ENCODE data around the gene HADHB. TPM values are rescaled to one million over a fixed set of nuclear protein-coding genes. Genes with fewer than 3 reads are reported as not detected.
A peak's percentile ranks its signal among the peaks of the same experiment; 100 is the strongest.
"Not testable (repeated sequence)": the region's sequence is repeated elsewhere in the genome, so short reads cannot be mapped to it uniquely, and the experiment has no call there.

The HADHB gene
- total RNA-seq, 1 donor from 2014 or later = 93.7 TPM

DNA sequence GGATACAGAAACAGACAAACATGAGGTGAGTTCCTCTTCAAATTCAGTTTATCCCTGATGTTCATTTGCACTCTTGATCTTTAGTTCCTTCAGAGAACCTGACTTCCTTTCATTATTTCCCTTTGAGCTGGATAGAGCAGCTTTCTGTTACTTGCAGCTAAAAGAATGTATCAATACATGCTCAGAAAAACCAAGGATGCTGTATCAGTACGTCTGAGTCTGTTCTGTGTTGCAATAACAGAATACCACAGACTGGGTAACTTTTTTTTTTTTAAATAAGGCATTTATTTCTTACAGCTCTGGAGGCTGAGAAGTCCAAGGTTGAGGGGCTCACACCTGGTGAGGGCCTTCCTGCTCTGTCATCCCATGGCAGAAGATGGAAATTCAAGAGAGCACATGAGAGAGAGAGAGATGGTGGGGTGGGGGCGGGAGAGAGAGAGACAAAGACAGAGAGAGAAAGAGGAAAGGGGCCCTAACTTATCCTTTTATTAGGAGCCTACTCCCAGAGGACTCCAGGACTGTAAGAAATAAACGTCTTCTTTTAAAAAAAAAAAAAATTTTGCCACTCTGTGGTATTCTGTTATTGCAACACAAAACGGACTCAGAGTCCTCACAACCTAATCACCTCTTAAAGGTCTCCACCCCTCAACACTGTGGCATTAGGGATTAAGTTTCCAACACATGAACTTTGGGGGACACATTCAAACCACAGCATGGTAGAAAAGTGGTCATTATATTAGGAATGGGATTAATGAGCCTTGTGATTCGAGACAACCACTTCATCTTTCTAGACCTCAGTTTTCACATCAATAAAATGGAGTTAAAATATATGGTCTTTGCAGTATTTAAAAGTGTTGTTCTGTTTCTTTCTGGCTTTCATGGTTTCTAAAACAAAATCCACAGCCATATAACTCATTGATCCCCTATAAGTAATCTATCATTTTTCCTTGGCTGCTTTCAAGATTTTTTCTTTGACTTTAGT lies 82.8 kb downstream of the HADHB start:
- no peak for DNase-seq (ENCODE audit: low read depth, low spot score)

DNA sequence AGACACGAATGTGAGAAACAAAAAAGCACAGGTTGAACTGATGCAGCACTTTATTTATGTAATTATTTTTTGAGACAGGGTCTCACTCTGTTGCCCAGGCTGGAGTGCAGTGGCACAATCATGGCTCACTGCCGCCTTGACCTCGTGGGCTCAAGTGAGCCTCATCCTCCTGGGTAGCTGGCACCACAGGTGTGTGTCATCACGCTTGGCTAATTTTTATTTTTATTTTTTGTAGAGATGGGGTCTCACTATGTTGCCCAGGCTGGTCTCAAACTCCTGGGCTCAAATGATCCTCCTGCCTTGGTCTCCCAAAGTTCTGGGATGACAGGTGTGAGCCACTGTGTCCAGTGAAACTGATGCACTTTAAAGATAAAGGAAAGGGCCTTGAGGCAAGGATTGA lies 84.3 kb downstream of the HADHB start:
- DNase-seq (ENCODE audit: low read depth, low spot score) = not testable (repeated sequence)

DNA sequence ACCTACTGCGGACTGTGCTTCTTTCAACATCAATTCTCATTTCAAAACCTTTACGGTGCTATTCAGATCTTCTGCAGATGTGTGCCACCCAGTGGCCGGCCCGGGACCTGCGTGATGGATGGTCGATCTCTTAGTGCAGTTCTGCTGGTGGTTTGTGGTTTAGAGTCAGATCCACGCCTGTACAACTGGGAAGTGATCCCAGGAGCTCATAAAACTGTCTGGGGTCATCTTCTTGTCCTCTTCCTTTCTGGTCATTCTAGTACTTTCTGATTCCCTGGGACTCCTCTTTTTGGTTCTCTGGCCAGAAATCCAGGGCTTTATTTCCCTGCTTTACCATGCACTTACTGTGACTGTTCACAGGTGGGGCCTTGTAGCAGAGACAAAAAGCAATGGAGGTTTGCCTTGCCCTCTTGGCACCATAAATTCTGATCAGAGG lies 85.4 kb downstream of the HADHB start:
- DNase-seq (ENCODE audit: low read depth, low spot score) = peak; percentile 29

- DNase-seq (ENCODE audit: low read depth, low spot score) = no peak
Observed at GRCh38 chr2:26330604-26331003, 85.9 kb downstream of the HADHB start.

DNA sequence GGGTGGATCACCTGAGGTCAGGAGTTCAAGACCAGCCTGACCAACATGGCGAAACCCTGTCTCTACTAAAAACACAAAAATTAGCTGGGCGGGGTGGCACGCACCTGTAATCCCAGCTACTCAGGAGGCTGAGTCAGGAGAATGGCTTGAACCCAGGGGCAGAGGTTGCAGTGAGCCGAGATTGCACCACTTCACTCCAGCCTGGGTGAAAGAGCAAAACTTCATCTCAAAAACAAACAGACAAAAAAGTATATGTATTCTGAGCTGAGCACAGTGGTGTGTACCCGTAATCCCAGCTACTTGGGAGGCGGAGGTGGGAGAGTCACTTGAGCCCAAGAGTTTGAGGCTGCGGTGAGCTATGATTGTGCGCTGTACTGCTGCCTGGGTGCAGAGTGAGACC lies 86.6 kb downstream of the HADHB start:
- DNase-seq (ENCODE audit: low read depth, low spot score) = not testable (repeated sequence)

DNA sequence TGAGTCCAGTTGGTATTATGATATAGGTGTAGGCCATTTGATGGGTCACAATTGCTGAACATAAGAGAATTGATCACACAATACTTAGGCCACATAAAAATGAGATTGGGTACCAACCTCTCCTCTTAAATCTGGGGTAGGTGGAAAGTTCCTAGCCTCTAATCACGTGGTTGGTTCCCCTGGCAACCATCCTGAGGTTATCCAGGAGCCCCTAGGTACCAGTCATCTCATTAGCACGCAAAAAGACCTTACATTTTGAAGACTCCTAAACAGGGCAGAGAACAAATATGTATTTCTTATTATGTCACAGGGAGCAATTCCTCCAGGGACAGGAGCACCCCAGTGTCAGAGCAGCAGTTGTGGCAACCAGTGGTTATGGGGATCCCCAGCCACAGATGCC lies 88.6 kb downstream of the HADHB start:
- no peak for DNase-seq (ENCODE audit: low read depth, low spot score)

GRCh38 chr2:26335231-26335630 lies 90.5 kb downstream of the HADHB start:
- DNase-seq (ENCODE audit: low read depth, low spot score) = no peak

DNA sequence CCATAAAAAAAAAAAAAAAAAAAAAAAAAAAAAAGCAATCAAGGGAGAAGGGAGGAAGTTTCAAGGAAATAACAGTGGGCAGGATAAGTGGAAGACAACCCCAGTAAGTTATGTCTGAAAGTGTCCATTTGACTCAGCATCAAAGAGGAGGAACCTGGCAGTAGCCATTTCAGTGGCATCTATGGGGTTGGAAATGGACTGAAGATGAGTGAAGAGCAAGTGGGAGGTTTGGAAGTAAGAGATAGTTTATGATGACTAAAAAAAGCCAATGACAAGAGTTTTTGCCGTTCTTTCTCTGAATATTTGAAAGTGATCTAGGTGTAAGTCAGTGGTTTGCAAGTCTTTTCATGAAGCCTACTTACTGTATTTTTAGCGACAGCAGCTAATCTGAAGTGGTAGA lies 92.0 kb downstream of the HADHB start:
- no peak for DNase-seq (ENCODE audit: low read depth, low spot score)

DNA sequence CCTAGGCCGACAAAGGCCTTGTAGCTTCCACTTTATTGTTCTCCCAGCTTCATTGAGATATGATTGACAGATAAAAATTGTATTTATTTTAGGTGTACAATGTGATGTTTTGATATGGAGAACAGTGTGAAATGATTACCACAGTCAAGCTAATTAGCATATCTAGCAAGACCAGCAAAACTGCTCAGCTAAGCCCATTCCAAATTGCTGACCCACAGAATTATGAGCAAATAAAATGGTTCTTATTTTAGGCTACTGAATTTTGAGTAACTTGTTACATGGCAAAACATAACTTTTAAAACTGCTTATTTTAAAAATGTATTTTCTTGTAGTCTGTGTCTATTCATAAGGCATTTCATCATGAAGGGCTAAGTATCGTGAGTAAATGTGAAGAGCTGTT lies 92.6 kb downstream of the HADHB start:
- DNase-seq (ENCODE audit: low read depth, low spot score) = no peak

Other genes starting within 250 kb of the HADHB start
- gene RAB10, start 210.9 kb upstream of the HADHB start, total RNA-seq = 71.9 and 123 TPM in 2 replicates
- gene GAREM2, start 71.9 kb upstream of the HADHB start, total RNA-seq = 0.46 and 0.92 TPM in 2 replicates
- 172 and 200 TPM in 2 replicates for gene HADHA, start 307 bp upstream of the HADHB start, total RNA-seq
- 17.9 and 22.2 TPM in 2 replicates for gene SELENOI, start 101.2 kb downstream of the HADHB start, total RNA-seq
- 0.04 TPM in 1 of 2 replicates, not detected in the other for gene ADGRF3, start 101.8 kb downstream of the HADHB start, total RNA-seq
- gene DRC1, start 157.0 kb downstream of the HADHB start, total RNA-seq = 0.13 and 0.18 TPM in 2 replicates
- gene OTOF, start 233.2 kb downstream of the HADHB start, total RNA-seq = 0.26 TPM in 1 of 2 replicates, not detected in the other

Measured in pulmonary artery endothelial cell (primary cell).